ENCODE measurements around the gene S100A10. TPM values are rescaled to one million over a fixed set of nuclear protein-coding genes. Genes with fewer than 3 reads are reported as not detected.

S100A10 gene
- polyA plus RNA-seq, 1 donor from 2014 or later: 24.5 TPM

GRCh38 chr1:151943591-151943990 lies 50.1 kb downstream of the S100A10 start:
- Histone ChIP-seq H3K36me3 (ENCODE audit: insufficient read depth, low read length) (no peaks in the 10 kb centered on the region), H3K4me3 (ENCODE audit: low read length) (no peak overlapping the region), H3K9ac (ENCODE audit: low read length) (no peak overlapping the region), H2AFZ (ENCODE audit: low read depth, low read length) (no peak overlapping the region), H3F3A (ENCODE audit: insufficient read depth, low read length, poor library complexity, severe bottlenecking) (no peaks in the 10 kb centered on the region), H3K79me2 (replicated peaks; ENCODE audit: insufficient read depth, low read length) (no peaks in the 10 kb centered on the region), H3K27ac (ENCODE audit: low read length) (no peak overlapping the region), H3K4me2 (ENCODE audit: low read length) (no peak overlapping the region), H3K27me3 (ENCODE audit: insufficient read depth, low read depth, low read length) (no peaks in the 10 kb centered on the region), H3K9me3 (ENCODE audit: low read length) (no peaks in the 10 kb centered on the region), H4K20me1 (ENCODE audit: insufficient read depth) (no peaks in the 10 kb centered on the region), H3K9me2 (ENCODE audit: insufficient read depth, low read length) (no peaks in the 10 kb centered on the region)
- TF ChIP-seq POLR2AphosphoS5 (IDR thresholded peaks at IDR 0.05) (no peak), EZH2 (IDR thresholded peaks at IDR 0.05; ENCODE audit: borderline replicate concordance, insufficient read depth, low read length, poor library complexity, severe bottlenecking) (no peak)

GRCh38 chr1:151942882-151943281 lies 50.8 kb downstream of the S100A10 start:
- Histone ChIP-seq H3K27me3 (ENCODE audit: insufficient read depth, low read depth, low read length) (no peaks in the 10 kb centered on the region), H3K9ac (ENCODE audit: low read length) (no peak overlapping the region), H3K27ac (ENCODE audit: low read length) (no peak overlapping the region), H2AFZ (ENCODE audit: low read depth, low read length) (no peak overlapping the region), H4K20me1 (ENCODE audit: insufficient read depth) (no peaks in the 10 kb centered on the region), H3K36me3 (ENCODE audit: insufficient read depth, low read length) (no peaks in the 10 kb centered on the region), H3K79me2 (replicated peaks; ENCODE audit: insufficient read depth, low read length) (no peaks in the 10 kb centered on the region), H3K9me3 (ENCODE audit: low read length) (no peaks in the 10 kb centered on the region), H3K4me3 (ENCODE audit: low read length) (no peak overlapping the region), H3K9me2 (ENCODE audit: insufficient read depth, low read length) (no peaks in the 10 kb centered on the region), H3K4me2 (ENCODE audit: low read length) (no peak overlapping the region), H3F3A (ENCODE audit: insufficient read depth, low read length, poor library complexity, severe bottlenecking) (no peaks in the 10 kb centered on the region)
- no peak for TF ChIP-seq MXI1 (conservative IDR thresholded peaks at IDR 0.05; ENCODE audit: poor library complexity, severe bottlenecking)
- TF ChIP-seq TAF1 (IDR thresholded peaks at IDR 0.05; ENCODE audit: low read depth): no peak
- no peak for TF ChIP-seq EZH2 (IDR thresholded peaks at IDR 0.05; ENCODE audit: borderline replicate concordance, insufficient read depth, low read length, poor library complexity, severe bottlenecking)
- TF ChIP-seq EP300 (conservative IDR thresholded peaks at IDR 0.05; ENCODE audit: poor library complexity, severe bottlenecking): no peak
- no peak for TF ChIP-seq SMC3 (conservative IDR thresholded peaks at IDR 0.05; ENCODE audit: poor library complexity)
- TF ChIP-seq CTCF (IDR thresholded peaks at IDR 0.05; ENCODE audit: poor library complexity, severe bottlenecking): no peak
- no peak for TF ChIP-seq REST (IDR thresholded peaks at IDR 0.05; ENCODE audit: borderline replicate concordance)
- TF ChIP-seq POLR2AphosphoS5 (IDR thresholded peaks at IDR 0.05): no peak
- TF ChIP-seq RAD21 (conservative IDR thresholded peaks at IDR 0.05): no peak

- no peak overlapping the region for H3K4me2 ChIP-seq (ENCODE audit: low read length)
- H2AFZ ChIP-seq (ENCODE audit: low read depth, low read length): no peak overlapping the region
- H3K9ac ChIP-seq (ENCODE audit: low read length): no peak overlapping the region
Observed at GRCh38 chr1:151940541-151940940, 53.1 kb downstream of the S100A10 start.

More at GRCh38 chr1:151940541-151940940, 53.1 kb downstream of the S100A10 start:
- Histone ChIP-seq H4K20me1 (ENCODE audit: insufficient read depth) (no peaks in the 10 kb centered on the region), H3K4me3 (ENCODE audit: low read length) (no peak overlapping the region), H3K9me2 (ENCODE audit: insufficient read depth, low read length) (no peaks in the 10 kb centered on the region), H3K36me3 (ENCODE audit: insufficient read depth, low read length) (no peaks in the 10 kb centered on the region), H3F3A (ENCODE audit: insufficient read depth, low read length, poor library complexity, severe bottlenecking) (no peaks in the 10 kb centered on the region), H3K79me2 (replicated peaks; ENCODE audit: insufficient read depth, low read length) (no peaks in the 10 kb centered on the region), H3K27me3 (ENCODE audit: insufficient read depth, low read depth, low read length) (no peaks in the 10 kb centered on the region), H3K9me3 (ENCODE audit: low read length) (no peaks in the 10 kb centered on the region), H3K27ac (ENCODE audit: low read length) (no peak overlapping the region)
- TF ChIP-seq REST (IDR thresholded peaks at IDR 0.05; ENCODE audit: borderline replicate concordance) (no peak), TAF1 (IDR thresholded peaks at IDR 0.05; ENCODE audit: low read depth) (no peak), MXI1 (conservative IDR thresholded peaks at IDR 0.05; ENCODE audit: poor library complexity, severe bottlenecking) (no peak), EP300 (conservative IDR thresholded peaks at IDR 0.05; ENCODE audit: poor library complexity, severe bottlenecking) (no peak), RAD21 (conservative IDR thresholded peaks at IDR 0.05) (no peak), EZH2 (IDR thresholded peaks at IDR 0.05; ENCODE audit: borderline replicate concordance, insufficient read depth, low read length, poor library complexity, severe bottlenecking) (no peak), SMC3 (conservative IDR thresholded peaks at IDR 0.05; ENCODE audit: poor library complexity) (no peak)
